ENCODE results near the gene KCNH3. TPM values are rescaled to one million over a fixed set of nuclear protein-coding genes. Genes with fewer than 3 reads are reported as not detected.

Gene KCNH3
- total and polyA plus RNA-seq, 4 donors, result 0.07 to 0.24 (median 0.19) TPM; not detected in 1

GRCh38 chr12:49543914-49544815, 5.3 kb downstream of the KCNH3 start (continued):
- TF ChIP-seq CTCF (IDR thresholded peaks at IDR 0.05; ENCODE audit: low read depth, low read length, missing input control), result no peak
- TF ChIP-seq FOXA1 (IDR thresholded peaks at IDR 0.05), result no peak
- TF ChIP-seq EGR1 (IDR thresholded peaks at IDR 0.05; ENCODE audit: low read depth in 2 of 2), result no peak
- no peak for TF ChIP-seq ATF3 (IDR thresholded peaks at IDR 0.05)

GRCh38 chr12:49545815-49546214, 7.0 kb downstream of the KCNH3 start:
- H3K27me3 ChIP-seq (ENCODE audit: control insufficient read depth in 4 of 4, insufficient read depth in 4 of 4, low read length in 3 of 4), result peaks cover 0 to 5% (median 2%) of the 10 kb centered on the region in 4 donors

More at GRCh38 chr12:49545815-49546214, 7.0 kb downstream of the KCNH3 start:
- Histone ChIP-seq H3K36me3 (ENCODE audit: control insufficient read depth in 4 of 4, insufficient read depth in 3 of 4, low read depth in 1 of 4, low read length in 3 of 4) (no peaks in the 10 kb centered on the region), H3K9me3 (ENCODE audit: control insufficient read depth in 4 of 4, low read length in 3 of 4) (no peaks in the 10 kb centered on the region), H3K4me1 (ENCODE audit: control insufficient read depth in 4 of 4, insufficient read depth in 4 of 4, low read length in 3 of 4) (peaks cover 2 to 10% (median 6%) of the 10 kb centered on the region in 4 donors), H3K27ac (ENCODE audit: low read depth in 1 of 2, low read length in 2 of 2) (no peak overlapping the region), H3K9ac (ENCODE audit: low read depth in 1 of 2, low read length in 2 of 2) (no peak overlapping the region), H3K4me3 (ENCODE audit: low read depth in 1 of 3, low read length in 3 of 3) (no peak overlapping the region)
- TF ChIP-seq EGR1 (IDR thresholded peaks at IDR 0.05; ENCODE audit: low read depth in 2 of 2), result no peak
- TF ChIP-seq ZBTB33 (IDR thresholded peaks at IDR 0.05), result no peak
- TF ChIP-seq HNF4G (IDR thresholded peaks at IDR 0.05), result no peak
- TF ChIP-seq RXRA (IDR thresholded peaks at IDR 0.05), result no peak
- no peak for TF ChIP-seq FOXA2 (IDR thresholded peaks at IDR 0.05)
- TF ChIP-seq HNF4A (conservative IDR thresholded peaks at IDR 0.05), result no peak
- TF ChIP-seq REST (IDR thresholded peaks at IDR 0.05), result no peak
- no peak for TF ChIP-seq CTCF (IDR thresholded peaks at IDR 0.05; ENCODE audit: low read depth, low read length, missing input control)
- no peak for TF ChIP-seq YY1 (IDR thresholded peaks at IDR 0.05)
- TF ChIP-seq JUND (IDR thresholded peaks at IDR 0.05), result no peak
- no peak for TF ChIP-seq NR2F2 (IDR thresholded peaks at IDR 0.05)
- no peak for TF ChIP-seq TAF1 (conservative IDR thresholded peaks at IDR 0.05)
- TF ChIP-seq GABPA (IDR thresholded peaks at IDR 0.05 in 1 of 2, conservative IDR thresholded peaks at IDR 0.05 in 1 of 2), result no peak
- TF ChIP-seq ATF3 (IDR thresholded peaks at IDR 0.05), result no peak
- TF ChIP-seq FOXA1 (IDR thresholded peaks at IDR 0.05), result no peak
- no peak for TF ChIP-seq RAD21 (IDR thresholded peaks at IDR 0.05)
- 71% methylated on average over 4 of the region's 4 CpGs for WGBS
- DNase-seq (ENCODE audit: low spot score), result no peak
